Brain microvascular endothelial cell (primary cell): Measurements from ENCODE around the gene ADAMTSL2.

Source experiments
- DNase-seq: peaks from one replicate; pipeline ENCODE4 v3.0.0-alpha.2; 2020
- H3K27ac ChIP-seq: fragments of 250-450 bp; sonication (Bioruptor Pico); 2 replicates; pipeline ENCODE4 v1.5.1; 2020; ENCODE audit warnings: mild to moderate bottlenecking, moderate library complexity
- H3K27me3 ChIP-seq: fragments of 250-450 bp; sonication (Bioruptor Pico); replicated peaks from 2 replicates; pipeline ENCODE4 v1.5.1; 2020; ENCODE audit warnings: mild to moderate bottlenecking
- H3K36me3 ChIP-seq: fragments of 250-450 bp; sonication (Bioruptor Pico); replicated peaks from 2 replicates; pipeline ENCODE4 v1.5.1; 2020; ENCODE audit warnings: mild to moderate bottlenecking
- H3K4me3 ChIP-seq: 2 replicates; pipeline ENCODE4 v1.5.1; 2011; ENCODE audit warnings: low read depth, mild to moderate bottlenecking, control low read depth, low read length, moderate library complexity
- CTCF ChIP-seq: IDR thresholded peaks from 2 replicates; pipeline ENCODE4 v1.5.1; 2011; ENCODE audit warnings: low read depth, mild to moderate bottlenecking, moderate library complexity, low read length, control low read depth, inconsistent platforms; ENCODE audit errors: missing control alignments
- in situ Hi-C: cut with HindIII; loops from 2 replicates; pipeline ENCODE4 v1.10.0; 2017; ENCODE audit warnings: low sequenced_read_pairs, low pct_ligation_motif_present

Gene ADAMTSL2

GRCh38 chr9:133591116-133591910, 56.8 kb downstream of the ADAMTSL2 start:
- H3K27me3 ChIP-seq = peaks cover 8% of the 10 kb centered on the region
- no peaks in the 10 kb centered on the region for H3K36me3 ChIP-seq
- DNase-seq = no peak
- no peak overlapping the region for H3K27ac ChIP-seq
- no peak for TF ChIP-seq CTCF
- no peak overlapping the region for H3K4me3 ChIP-seq
- in situ Hi-C loops = no loop called here

GRCh38 chr9:133591985-133592384, 57.5 kb downstream of the ADAMTSL2 start:
- Histone ChIP-seq H3K4me3 (no peak overlapping the region), H3K36me3 (no peaks in the 10 kb centered on the region), H3K27me3 (peaks cover 2% of the 10 kb centered on the region), H3K27ac (no peak overlapping the region)
- in situ Hi-C loops = no loop called here
- DNase-seq = no peak
- TF ChIP-seq CTCF = no peak

GRCh38 chr9:133592731-133593409, 58.4 kb downstream of the ADAMTSL2 start:
- no peak overlapping the region for H3K4me3 ChIP-seq
- no peak overlapping the region for H3K27ac ChIP-seq
- in situ Hi-C loops = no loop called here
- no peaks in the 10 kb centered on the region for H3K27me3 ChIP-seq
- peak; percentile 53 for TF ChIP-seq CTCF
- no peaks in the 10 kb centered on the region for H3K36me3 ChIP-seq
- no peak for DNase-seq

- Histone ChIP-seq H3K27ac (no peak overlapping the region), H3K4me3 (no peak overlapping the region), H3K27me3 (no peaks in the 10 kb centered on the region), H3K36me3 (no peaks in the 10 kb centered on the region)
- TF ChIP-seq CTCF = no peak
- DNase-seq = no peak
- in situ Hi-C loops = no loop called here
These were observed 59.2 kb downstream of the ADAMTSL2 start for GRCh38 chr9:133593587-133594253.

GRCh38 chr9:133594310-133594709, 59.8 kb downstream of the ADAMTSL2 start:
- TF ChIP-seq CTCF = no peak
- no peaks in the 10 kb centered on the region for H3K36me3 ChIP-seq
- no peak for DNase-seq
- no peak overlapping the region for H3K4me3 ChIP-seq
- H3K27me3 ChIP-seq = no peaks in the 10 kb centered on the region
- no peak overlapping the region for H3K27ac ChIP-seq
- in situ Hi-C loops = no loop called here
